PC-9 (cell line): Measurements from ENCODE around the gene TCHP. TPM values are rescaled to one million over a fixed set of nuclear protein-coding genes. Genes with fewer than 3 reads are reported as not detected.

Experiments used
- BruUV-seq: library from RNA; stranded (reverse); fragments of 400-500 nt; replicated peaks from 2 replicates; lab custom pipeline; 2021; lab: Mats Ljungman, UMichigan
- CTCF ChIA-PET: fragments of 300-600 bp; sonication (Branson Sonifier 250); formaldehyde crosslinking; loops from one replicate; lab custom pipeline; 2022; ENCODE audit warnings: antibody characterized with exemption; lab: Charles Lee
- POLR2A ChIA-PET: fragments of 300-600 bp; sonication (Branson Sonifier 250); formaldehyde crosslinking; loops from one replicate; lab custom pipeline; 2022; ENCODE audit warnings: antibody characterized with exemption; ENCODE audit not compliant: unreplicated experiment; lab: Charles Lee
- DNase-seq, 2 experiments: peaks; one replicate each; pipeline versions ENCODE4 v3.0.0 to v3.0.0-alpha.2; 2015 to 2022; ENCODE audit warnings: mixed read lengths in 1 of 2
- H2AFZ ChIP-seq: fragments of 200-600 bp; sonication (generic); 2 replicates; pipeline ENCODE4 v1.8.1; 2017; ENCODE audit warnings: antibody characterized with exemption
- H3F3A ChIP-seq: fragments of 200-600 bp; sonication (generic); 2 replicates; pipeline ENCODE4 v1.8.1; 2017; ENCODE audit warnings: antibody characterized with exemption, mild to moderate bottlenecking, low read depth; ENCODE audit not compliant: insufficient read depth
- H3K27ac ChIP-seq: fragments of 200-600 bp; sonication (generic); 2 replicates; pipeline ENCODE4 v1.6.1; 2016; ENCODE audit warnings: mixed run types
- H3K27me3 ChIP-seq: fragments of 200-600 bp; sonication (generic); 2 replicates; pipeline ENCODE4 v1.6.1; 2016; ENCODE audit warnings: low read depth, mixed run types; ENCODE audit not compliant: insufficient read depth
- H3K36me3 ChIP-seq: fragments of 200-600 bp; sonication (generic); 2 replicates; pipeline ENCODE4 v1.6.1; 2016; ENCODE audit warnings: low read depth, mixed run types
- H3K4me1 ChIP-seq: fragments of 200-600 bp; sonication (generic); replicated peaks from 2 replicates; pipeline ENCODE4 v1.6.1; 2016; ENCODE audit warnings: mixed run types; ENCODE audit not compliant: insufficient read depth
- H3K4me2 ChIP-seq: fragments of 200-600 bp; sonication (generic); 2 replicates; pipeline ENCODE4 v1.6.1; 2017; ENCODE audit warnings: mixed run types
- H3K4me3 ChIP-seq: fragments of 200-600 bp; sonication (generic); 2 replicates; pipeline ENCODE4 v1.6.1; 2016; ENCODE audit warnings: mixed run types
- H3K79me2 ChIP-seq: fragments of 200-600 bp; sonication (generic); 2 replicates; pipeline ENCODE4 v1.6.1; 2017; ENCODE audit warnings: low read depth, mixed run types
- H3K9me2 ChIP-seq: fragments of 200-600 bp; sonication (generic); 2 replicates; pipeline ENCODE4 v1.8.1; 2017; ENCODE audit warnings: mild to moderate bottlenecking; ENCODE audit not compliant: insufficient read depth
- H3K9me3 ChIP-seq: fragments of 200-600 bp; sonication (generic); 2 replicates; pipeline ENCODE4 v1.8.1; 2016; ENCODE audit warnings: low read depth; ENCODE audit not compliant: insufficient read depth
- H4K20me1 ChIP-seq: fragments of 200-600 bp; sonication (generic); 2 replicates; pipeline ENCODE4 v1.8.1; 2017; ENCODE audit not compliant: insufficient read depth
- CTCF ChIP-seq: fragments of 200-600 bp; sonication (generic); conservative IDR thresholded peaks from 2 replicates; pipeline ENCODE4 v1.6.1; 2017; ENCODE audit warnings: mixed run types, antibody characterized with exemption, mild to moderate bottlenecking, moderate library complexity
- EZH2 ChIP-seq: fragments of 200-600 bp; sonication (generic); IDR thresholded peaks from 2 replicates; pipeline ENCODE4 v1.8.0; 2017; ENCODE audit warnings: antibody characterized with exemption, low read depth
- intact Hi-C: fragments of 100-400 bp; cut with micrococcal nuclease; formaldehyde crosslinking; loops from one replicate; pipeline ENCODE4 v1.10.0; 2022; ENCODE audit not compliant: unreplicated experiment
- total RNA-seq: library from RNA; stranded (reverse); gene quantifications from 2 replicates; pipeline ENCODE4 v1.2.3, GENCODE V29; 2021

TCHP gene
- total RNA-seq, 1 experiment from 2014 or later: 17.6 TPM

- TF ChIP-seq EZH2: no peak
- no peak for TF ChIP-seq CTCF
- no peak overlapping the region for H3K27ac ChIP-seq
- no peaks in the 10 kb centered on the region for H3K27me3 ChIP-seq
- no peaks in the 10 kb centered on the region for H3K4me1 ChIP-seq
- CTCF ChIA-PET: no interaction called here
- no peak for DNase-seq
- no peak overlapping the region for H2AFZ ChIP-seq
- H3K9me2 ChIP-seq: no peaks in the 10 kb centered on the region
- H3K4me3 ChIP-seq: no peak overlapping the region
- no peaks in the 10 kb centered on the region for H3K79me2 ChIP-seq
- POLR2A ChIA-PET: no interaction called here
- no peak overlapping the region for H3K4me2 ChIP-seq
- intact Hi-C loops: no loop called here
- no peaks in the 10 kb centered on the region for H4K20me1 ChIP-seq
- no peaks in the 10 kb centered on the region for H3K36me3 ChIP-seq
- H3K9me3 ChIP-seq: no peaks in the 10 kb centered on the region
- BruUV-seq: no TSS peak
- H3F3A ChIP-seq: no peaks in the 10 kb centered on the region
Measured at GRCh38 chr12:109910254-109910968, 10.3 kb downstream of the TCHP start.

- intact Hi-C loops: no loop called here
- Histone ChIP-seq H4K20me1 (no peaks in the 10 kb centered on the region), H3K79me2 (no peaks in the 10 kb centered on the region), H3K27ac (no peak overlapping the region), H3K9me2 (no peaks in the 10 kb centered on the region), H2AFZ (no peak overlapping the region), H3F3A (no peaks in the 10 kb centered on the region), H3K36me3 (no peaks in the 10 kb centered on the region), H3K4me1 (no peaks in the 10 kb centered on the region), H3K4me2 (no peak overlapping the region), H3K9me3 (no peaks in the 10 kb centered on the region), H3K27me3 (no peaks in the 10 kb centered on the region), H3K4me3 (no peak overlapping the region)
- BruUV-seq: no TSS peak
- DNase-seq: no peak
- TF ChIP-seq EZH2: no peak
- TF ChIP-seq CTCF: peak; percentile 26; the same call in 1 of the 2 replicates
- ChIA-PET POLR2A (interaction anchor here (0.5 kb wide), 1 partner anchor 213 kb away, joined by 3 read pairs; the partner anchor contains the start of gene IFT81), CTCF (no interaction called here)
Measured at GRCh38 chr12:109910969-109911348, 10.9 kb downstream of the TCHP start.

- Histone ChIP-seq H3K4me3 (no peak overlapping the region), H3K9me2 (no peaks in the 10 kb centered on the region), H3K27ac (no peak overlapping the region), H3K4me2 (no peak overlapping the region), H3K79me2 (no peaks in the 10 kb centered on the region), H3K4me1 (no peaks in the 10 kb centered on the region), H3K9me3 (no peaks in the 10 kb centered on the region), H4K20me1 (no peaks in the 10 kb centered on the region), H3K36me3 (no peaks in the 10 kb centered on the region; the same call in 1 of the 2 replicates), H3K27me3 (no peaks in the 10 kb centered on the region), H3F3A (no peaks in the 10 kb centered on the region), H2AFZ (no peak overlapping the region)
- TF ChIP-seq CTCF (no peak), EZH2 (no peak)
- BruUV-seq: no TSS peak
- ChIA-PET CTCF (no interaction called here), POLR2A (no interaction called here)
- no peak for DNase-seq
- intact Hi-C loops: no loop called here
Measured at GRCh38 chr12:109912855-109913321, 12.8 kb downstream of the TCHP start.
